SU-DHL-6 (cell line): ENCODE measurements around the gene STARD3NL.

Experiments
- H2AFZ ChIP-seq: fragments of 200-600 bp; sonication (generic); 2 replicates; pipeline ENCODE4 v1.6.1; 2014; ENCODE audit warnings: low read depth, mild to moderate bottlenecking, moderate library complexity, mixed read lengths, antibody characterized with exemption, low read length; ENCODE audit not compliant: severe bottlenecking
- H3F3A ChIP-seq: fragments of 200-600 bp; shearing (Covaris generic); 2 replicates; pipeline ENCODE4 v1.6.0; 2016; ENCODE audit warnings: antibody characterized with exemption, mild to moderate bottlenecking; ENCODE audit not compliant: insufficient read depth
- H3K27ac ChIP-seq: fragments of 200-600 bp; sonication (generic); 2 replicates; pipeline ENCODE4 v1.5.1; 2016; ENCODE audit warnings: low read depth, mild to moderate bottlenecking, low read length, moderate library complexity, mixed read lengths
- H3K27me3 ChIP-seq: fragments of 200-600 bp; sonication (generic), shearing (Covaris generic); 2 replicates; pipeline ENCODE4 v1.6.0; 2014; ENCODE audit warnings: mild to moderate bottlenecking, low read length
- H3K36me3 ChIP-seq: fragments of 200-600 bp; sonication (generic); 2 replicates; pipeline ENCODE4 v1.6.1; 2014; ENCODE audit warnings: mild to moderate bottlenecking, low read length, mixed read lengths
- H3K4me2 ChIP-seq: fragments of 300-600, 200-600 bp; shearing (Covaris generic), sonication (generic); 2 replicates; pipeline ENCODE4 v1.6.0; 2014; ENCODE audit warnings: low read length, low read depth, mild to moderate bottlenecking; ENCODE audit not compliant: poor library complexity, severe bottlenecking
- H3K4me3 ChIP-seq: fragments of 200-600 bp; sonication (generic); 2 replicates; pipeline ENCODE4 v1.5.1; 2014; ENCODE audit warnings: antibody characterized with exemption, low read length, mild to moderate bottlenecking, mixed read lengths; ENCODE audit not compliant: insufficient read depth, poor library complexity, severe bottlenecking
- H3K79me2 ChIP-seq: fragments of 200-600 bp; sonication (generic); 2 replicates; pipeline ENCODE4 v1.6.1; 2014; ENCODE audit warnings: mild to moderate bottlenecking, low read length, moderate library complexity; ENCODE audit not compliant: insufficient read depth
- H3K9ac ChIP-seq: fragments of 200-600 bp; sonication (generic); 2 replicates; pipeline ENCODE4 v1.7.0; 2014; ENCODE audit warnings: mild to moderate bottlenecking, low read length
- H3K9me2 ChIP-seq: fragments of 200-600 bp; sonication (generic); replicated peaks from 2 replicates; pipeline ENCODE4 v1.6.1; 2014; ENCODE audit warnings: low read length; ENCODE audit not compliant: insufficient read depth
- H3K9me3 ChIP-seq: fragments of 200-600 bp; sonication (generic); 2 replicates; pipeline ENCODE4 v1.6.1; 2014; ENCODE audit warnings: low read length, mixed read lengths; ENCODE audit not compliant: insufficient read depth
- H4K20me1 ChIP-seq: fragments of 200-600 bp; sonication (generic); 2 replicates; pipeline ENCODE4 v1.6.1; 2014; ENCODE audit warnings: low read depth, mild to moderate bottlenecking, antibody characterized with exemption, low read length, moderate library complexity, mixed read lengths
- EZH2phosphoT487 ChIP-seq: fragments of 200-600 bp; sonication (generic), shearing (Covaris generic); conservative IDR thresholded peaks from 2 replicates; pipeline ENCODE4 v1.6.1; 2018; ENCODE audit warnings: mild to moderate bottlenecking, antibody characterized with exemption, low read length, moderate library complexity, mixed read lengths
- TF ChIP-seq, protein P1 (sequence below): fragments of 200-600 bp; sonication (generic); IDR thresholded peaks from one replicate; pipeline ENCODE4 v1.5.1; 2017; ENCODE audit warnings: antibody characterized with exemption, mild to moderate bottlenecking, low read length, moderate library complexity; ENCODE audit not compliant: insufficient read depth, poor library complexity, severe bottlenecking

The STARD3NL gene

DNA sequence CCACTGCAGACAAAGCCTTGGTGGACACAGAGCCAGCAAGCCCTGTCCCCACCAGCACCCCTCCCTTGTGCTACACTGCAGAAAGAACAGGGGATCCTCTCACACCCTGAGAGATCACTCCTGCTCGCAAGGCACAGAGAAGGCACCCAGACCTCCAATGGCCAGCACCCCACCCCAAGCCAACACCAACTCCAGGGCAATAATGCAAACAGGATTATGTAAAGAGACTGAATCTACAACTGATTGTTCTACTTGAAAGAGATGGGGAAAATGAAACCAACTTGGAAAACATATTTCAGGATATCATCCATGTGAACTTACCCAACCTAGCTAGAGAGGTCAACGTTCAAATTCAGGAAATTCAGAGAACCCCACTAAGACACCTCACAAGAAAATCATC lies 26.5 kb upstream of the STARD3NL start:
- no peaks in the 10 kb centered on the region for H3K79me2 ChIP-seq
- H3K36me3 ChIP-seq, result no peaks in the 10 kb centered on the region
- no peak overlapping the region for H3K4me3 ChIP-seq
- H3K27me3 ChIP-seq, result no peaks in the 10 kb centered on the region
- H3K9me3 ChIP-seq, result no peaks in the 10 kb centered on the region
- no peak for TF ChIP-seq EZH2phosphoT487
- TF ChIP-seq, protein P1, sequence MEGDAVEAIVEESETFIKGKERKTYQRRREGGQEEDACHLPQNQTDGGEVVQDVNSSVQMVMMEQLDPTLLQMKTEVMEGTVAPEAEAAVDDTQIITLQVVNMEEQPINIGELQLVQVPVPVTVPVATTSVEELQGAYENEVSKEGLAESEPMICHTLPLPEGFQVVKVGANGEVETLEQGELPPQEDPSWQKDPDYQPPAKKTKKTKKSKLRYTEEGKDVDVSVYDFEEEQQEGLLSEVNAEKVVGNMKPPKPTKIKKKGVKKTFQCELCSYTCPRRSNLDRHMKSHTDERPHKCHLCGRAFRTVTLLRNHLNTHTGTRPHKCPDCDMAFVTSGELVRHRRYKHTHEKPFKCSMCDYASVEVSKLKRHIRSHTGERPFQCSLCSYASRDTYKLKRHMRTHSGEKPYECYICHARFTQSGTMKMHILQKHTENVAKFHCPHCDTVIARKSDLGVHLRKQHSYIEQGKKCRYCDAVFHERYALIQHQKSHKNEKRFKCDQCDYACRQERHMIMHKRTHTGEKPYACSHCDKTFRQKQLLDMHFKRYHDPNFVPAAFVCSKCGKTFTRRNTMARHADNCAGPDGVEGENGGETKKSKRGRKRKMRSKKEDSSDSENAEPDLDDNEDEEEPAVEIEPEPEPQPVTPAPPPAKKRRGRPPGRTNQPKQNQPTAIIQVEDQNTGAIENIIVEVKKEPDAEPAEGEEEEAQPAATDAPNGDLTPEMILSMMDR, result no peak
- H3K9ac ChIP-seq, result no peak overlapping the region
- no peak overlapping the region for H2AFZ ChIP-seq
- H3K4me2 ChIP-seq, result no peak overlapping the region
- no peaks in the 10 kb centered on the region for H3F3A ChIP-seq
- H3K9me2 ChIP-seq, result no peaks in the 10 kb centered on the region
- no peak overlapping the region for H3K27ac ChIP-seq
- H4K20me1 ChIP-seq, result no peaks in the 10 kb centered on the region

DNA sequence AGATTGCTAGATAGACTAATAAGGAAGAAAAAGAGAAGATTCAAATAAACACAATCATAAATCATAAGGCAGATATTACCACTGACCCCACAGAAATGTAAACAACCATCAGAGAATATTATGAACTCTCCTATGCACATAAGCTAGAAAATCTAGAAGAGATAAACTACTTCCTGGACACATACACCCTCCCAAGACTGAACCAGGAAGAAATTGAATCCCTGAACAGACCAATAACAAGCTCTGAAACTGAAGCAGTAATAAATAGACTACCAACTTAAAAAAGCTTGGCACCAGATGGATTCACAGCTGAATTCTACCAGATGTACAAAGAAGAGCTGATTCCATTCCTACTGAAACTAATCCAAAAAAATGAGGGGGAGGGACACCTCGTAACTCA lies 24.5 kb upstream of the STARD3NL start:
- H2AFZ ChIP-seq, result no peak overlapping the region
- H3F3A ChIP-seq, result no peaks in the 10 kb centered on the region
- no peaks in the 10 kb centered on the region for H3K9me3 ChIP-seq
- H3K4me3 ChIP-seq, result no peak overlapping the region
- no peak overlapping the region for H3K9ac ChIP-seq
- H3K27ac ChIP-seq, result no peak overlapping the region
- no peaks in the 10 kb centered on the region; the same call in 1 of the 2 replicates for H3K36me3 ChIP-seq
- H4K20me1 ChIP-seq, result no peaks in the 10 kb centered on the region
- no peaks in the 10 kb centered on the region for H3K27me3 ChIP-seq
- H3K4me2 ChIP-seq, result no peak overlapping the region
- H3K79me2 ChIP-seq, result no peaks in the 10 kb centered on the region
- TF ChIP-seq, protein P1, result no peak
- TF ChIP-seq EZH2phosphoT487, result no peak
- no peaks in the 10 kb centered on the region for H3K9me2 ChIP-seq

DNA sequence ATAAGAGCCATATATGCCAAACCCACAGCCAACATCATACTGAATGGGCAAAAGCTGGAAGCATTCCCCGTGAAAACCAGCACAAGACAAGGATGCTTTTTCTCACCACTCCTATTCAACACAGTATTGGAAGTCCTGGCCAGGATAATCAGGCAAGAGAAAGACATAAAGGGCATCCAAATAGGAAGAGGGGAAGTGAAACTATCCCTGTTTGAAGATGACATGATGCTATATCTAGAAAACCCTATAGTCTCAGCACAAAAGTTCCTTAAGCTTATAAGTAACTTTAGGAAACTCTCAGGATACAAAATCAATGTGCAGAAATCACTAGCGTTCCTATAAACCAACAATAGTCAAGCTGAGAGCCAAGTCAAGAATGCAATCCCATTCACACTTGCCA lies 23.8 kb upstream of the STARD3NL start:
- Histone ChIP-seq H3K27me3 (no peaks in the 10 kb centered on the region), H4K20me1 (no peaks in the 10 kb centered on the region), H3K4me2 (no peak overlapping the region), H3K79me2 (no peaks in the 10 kb centered on the region), H3K36me3 (no peaks in the 10 kb centered on the region; the same call in 1 of the 2 replicates), H2AFZ (no peak overlapping the region), H3K27ac (no peak overlapping the region), H3F3A (no peaks in the 10 kb centered on the region), H3K9me2 (no peaks in the 10 kb centered on the region), H3K9ac (no peak overlapping the region), H3K9me3 (no peaks in the 10 kb centered on the region), H3K4me3 (no peak overlapping the region)
- no peak for TF ChIP-seq EZH2phosphoT487
- TF ChIP-seq, protein P1, result no peak

DNA sequence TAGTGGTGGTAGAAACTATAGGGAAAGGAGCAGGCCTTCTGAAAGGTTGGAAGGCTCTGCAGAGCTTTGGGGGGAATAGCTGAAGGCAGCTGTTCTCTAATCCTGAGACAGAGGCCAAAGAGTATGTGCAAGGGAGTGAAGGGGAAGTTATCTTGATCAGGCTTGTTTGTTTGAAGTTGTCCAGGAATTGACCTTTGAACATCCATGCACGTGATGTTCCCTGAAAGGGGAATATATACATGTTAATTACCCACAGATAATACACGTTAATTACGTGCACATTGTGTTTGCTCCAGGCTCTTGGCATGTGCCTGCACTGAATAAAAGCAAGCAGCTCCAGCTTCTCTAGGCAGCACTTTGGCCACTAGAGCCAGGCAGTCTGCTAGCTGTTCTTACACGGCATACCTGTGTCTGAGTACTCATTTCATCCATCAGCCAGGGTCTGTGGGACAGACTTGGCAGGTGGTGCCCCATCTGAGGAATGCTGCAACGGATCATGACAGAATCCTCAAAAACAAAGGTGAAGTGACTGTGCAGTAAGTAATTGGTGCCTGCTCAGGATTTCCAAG lies 18.0 kb upstream of the STARD3NL start:
- H2AFZ ChIP-seq, result no peak overlapping the region
- no peak overlapping the region for H3K27ac ChIP-seq
- H3K9me3 ChIP-seq, result no peaks in the 10 kb centered on the region
- no peak overlapping the region for H3K4me2 ChIP-seq
- H3K79me2 ChIP-seq, result no peaks in the 10 kb centered on the region
- no peaks in the 10 kb centered on the region for H3K9me2 ChIP-seq
- H3K36me3 ChIP-seq, result no peaks in the 10 kb centered on the region; the same call in 1 of the 2 replicates
- H3K9ac ChIP-seq, result no peak overlapping the region
- H4K20me1 ChIP-seq, result no peaks in the 10 kb centered on the region
- no peak for TF ChIP-seq EZH2phosphoT487
- TF ChIP-seq, protein P1, result no peak
- H3F3A ChIP-seq, result no peaks in the 10 kb centered on the region
- no peak overlapping the region for H3K4me3 ChIP-seq
- H3K27me3 ChIP-seq, result no peaks in the 10 kb centered on the region
